Mesendoderm (in vitro differentiated cells): ENCODE measurements around the gene SMAP2.

ENCODE experiments used
- DNase-seq: peaks from one replicate; pipeline ENCODE4 v3.0.0; 2013
- H2AK5ac ChIP-seq: 2 replicates; pipeline ENCODE4 v1.6.1; 2013; ENCODE audit warnings: low read length, inconsistent platforms
- H2BK120ac ChIP-seq: 2 replicates; pipeline ENCODE4 v1.6.1; 2013; ENCODE audit warnings: low read depth, mild to moderate bottlenecking, low read length, moderate library complexity, mixed read lengths
- H2BK15ac ChIP-seq: replicated peaks from 2 replicates; pipeline ENCODE4 v1.6.1; 2013; ENCODE audit warnings: low read depth, mild to moderate bottlenecking, moderate library complexity
- H2BK5ac ChIP-seq: 2 replicates; pipeline ENCODE4 v1.6.1; 2013; ENCODE audit warnings: low read length, inconsistent platforms
- H3K18ac ChIP-seq: 2 replicates; pipeline ENCODE4 v1.6.1; 2013; ENCODE audit warnings: mild to moderate bottlenecking, low read length, mixed read lengths
- H3K23ac ChIP-seq: one replicate; pipeline ENCODE4 v1.6.1; 2013; ENCODE audit warnings: low read length
- H3K27ac ChIP-seq: 2 replicates; pipeline ENCODE4 v1.5.1; 2013; ENCODE audit warnings: low read depth, mild to moderate bottlenecking, inconsistent platforms, low read length, moderate library complexity
- H3K27me3 ChIP-seq: 2 replicates; pipeline ENCODE4 v1.6.1; 2013; ENCODE audit warnings: low read length, control low read depth, mild to moderate bottlenecking, inconsistent platforms; ENCODE audit not compliant: insufficient read depth, poor library complexity
- H3K36me3 ChIP-seq: 2 replicates; pipeline ENCODE4 v1.6.1; 2013; ENCODE audit warnings: low read length, inconsistent platforms; ENCODE audit not compliant: control insufficient read depth, insufficient read depth
- H3K4ac ChIP-seq: one replicate; pipeline ENCODE4 v1.6.1; 2013; ENCODE audit warnings: low read depth, mild to moderate bottlenecking, low read length, moderate library complexity
- H3K4me1 ChIP-seq: 2 replicates; pipeline ENCODE4 v1.6.1; 2013; ENCODE audit warnings: low read depth, low read length, inconsistent platforms; ENCODE audit not compliant: control insufficient read depth
- H3K4me2 ChIP-seq: 2 replicates; pipeline ENCODE4 v1.6.1; 2013; ENCODE audit warnings: low read length
- H3K4me3 ChIP-seq: 2 replicates; pipeline ENCODE4 v1.5.1; 2013; ENCODE audit warnings: mild to moderate bottlenecking, low read length
- H3K56ac ChIP-seq: one replicate; pipeline ENCODE4 v1.6.1; 2013; ENCODE audit warnings: low read length
- H3K79me1 ChIP-seq: 2 replicates; pipeline ENCODE4 v1.6.1; 2013; ENCODE audit warnings: low read length, inconsistent platforms
- H3K79me2 ChIP-seq: 2 replicates; pipeline ENCODE4 v1.6.1; 2013; ENCODE audit warnings: mild to moderate bottlenecking, low read length; ENCODE audit not compliant: control insufficient read depth, insufficient read depth
- H3K9ac ChIP-seq: 2 replicates; pipeline ENCODE4 v1.6.1; 2013; ENCODE audit warnings: low read length, inconsistent platforms
- H4K5ac ChIP-seq: one replicate; pipeline ENCODE4 v1.6.1; 2013; ENCODE audit warnings: low read length
- H4K8ac ChIP-seq: one replicate; pipeline ENCODE4 v1.6.1; 2013; ENCODE audit warnings: low read depth, mild to moderate bottlenecking, control low read depth, low read length, moderate library complexity
- WGBS: extraction: QIAGEN DNeasy Blood & Tissue Kit; methylation state at CpG from one replicate; pipeline ENCODE4 v1.1.7; 2013; ENCODE audit warnings: low lambda C conversion rate, missing lambda C conversion rate; ENCODE audit not compliant: insufficient coverage; ENCODE audit errors: extremely low coverage; 5-methylcytosine and 5-hydroxymethylcytosine counted together

The SMAP2 gene

DNA sequence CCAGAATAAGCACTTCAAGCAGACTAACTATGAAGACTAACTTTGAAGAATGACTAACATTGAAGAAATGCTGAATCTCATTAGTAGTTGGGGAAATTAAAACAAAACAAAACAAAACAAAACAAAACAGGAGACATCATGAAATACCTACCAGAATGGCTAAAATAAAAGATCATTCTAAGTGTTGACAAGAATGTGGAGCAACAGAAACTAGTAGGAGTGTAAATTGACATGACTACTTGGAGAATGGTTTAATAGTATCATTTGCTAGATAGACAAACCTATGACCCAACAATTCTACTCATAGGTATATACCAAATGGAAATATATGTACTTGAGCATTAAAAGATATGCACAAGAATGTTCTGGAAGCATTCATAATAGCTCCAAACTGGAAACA is 57.9 kb downstream of the SMAP2 start:
- no peaks in the 10 kb centered on the region for H3K36me3 ChIP-seq
- no peaks in the 10 kb centered on the region for H3K79me2 ChIP-seq
- no peak overlapping the region for H3K56ac ChIP-seq
- H3K9ac ChIP-seq, result no peak overlapping the region
- H3K27ac ChIP-seq, result no peak overlapping the region
- H2BK15ac ChIP-seq, result no peak overlapping the region
- no peak overlapping the region for H3K4ac ChIP-seq
- no peaks in the 10 kb centered on the region for H3K79me1 ChIP-seq
- H3K27me3 ChIP-seq, result no peaks in the 10 kb centered on the region
- no peak overlapping the region for H3K4me3 ChIP-seq
- DNase-seq, result no peak
- H4K8ac ChIP-seq, result no peak overlapping the region
- no peak overlapping the region for H2BK5ac ChIP-seq
- no peaks in the 10 kb centered on the region for H3K4me1 ChIP-seq
- no peak overlapping the region for H3K18ac ChIP-seq
- H2BK120ac ChIP-seq, result no peak overlapping the region
- no peak overlapping the region for H2AK5ac ChIP-seq
- H3K4me2 ChIP-seq, result no peak overlapping the region
- no peak overlapping the region for H4K5ac ChIP-seq
- no peak overlapping the region for H3K23ac ChIP-seq

DNA sequence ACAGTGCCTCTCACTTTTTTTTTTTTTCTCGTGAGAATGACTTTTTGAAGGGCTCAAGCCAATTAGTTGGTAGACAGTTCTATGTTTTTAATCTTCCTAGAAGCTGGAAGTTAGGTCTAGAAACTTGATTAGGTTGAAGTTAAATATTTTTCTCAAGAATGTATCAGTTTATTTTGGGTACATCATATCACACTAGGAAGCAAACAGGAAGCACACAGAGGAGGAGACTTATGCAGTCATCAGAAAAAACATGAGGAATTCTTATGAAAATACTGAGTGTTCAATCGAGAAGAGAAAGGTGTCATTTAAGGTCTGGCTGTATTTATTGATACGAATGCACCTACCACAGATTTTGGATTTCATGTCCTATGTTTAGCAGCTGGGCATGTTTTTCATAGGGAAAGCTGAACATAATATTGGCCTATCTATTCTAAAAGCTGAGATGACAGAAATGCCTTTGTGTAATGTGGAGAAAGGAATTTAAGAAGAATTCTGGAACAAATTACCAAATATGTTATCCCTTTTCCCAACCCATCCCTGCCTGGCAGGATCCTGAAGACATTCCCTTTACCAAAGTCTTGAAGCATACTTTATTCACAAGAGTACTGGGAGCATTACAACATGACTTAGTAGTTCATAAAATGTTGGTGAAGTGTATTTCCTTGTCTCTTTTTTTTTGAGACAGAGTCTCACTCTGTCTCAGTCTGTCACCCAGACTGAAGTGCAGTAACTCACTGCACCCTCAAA is 59.3 kb downstream of the SMAP2 start:
- H2BK15ac ChIP-seq, result no peak overlapping the region
- no peak overlapping the region for H2BK120ac ChIP-seq
- no peak overlapping the region for H3K27ac ChIP-seq
- no peak overlapping the region for H3K9ac ChIP-seq
- H3K79me2 ChIP-seq, result no peaks in the 10 kb centered on the region
- H3K79me1 ChIP-seq, result no peaks in the 10 kb centered on the region
- no peaks in the 10 kb centered on the region for H3K27me3 ChIP-seq
- no peak overlapping the region for H2AK5ac ChIP-seq
- no peak overlapping the region for H4K5ac ChIP-seq
- no peak overlapping the region for H3K4me2 ChIP-seq
- no peak overlapping the region for H2BK5ac ChIP-seq
- no peak overlapping the region for H4K8ac ChIP-seq
- H3K36me3 ChIP-seq, result no peaks in the 10 kb centered on the region
- DNase-seq, result no peak
- H3K23ac ChIP-seq, result no peak overlapping the region
- no CpG with 5 or more reads among the region's 3 CpGs for WGBS
- no peak overlapping the region for H3K56ac ChIP-seq
- no peak overlapping the region for H3K4me3 ChIP-seq
- no peak overlapping the region for H3K4ac ChIP-seq
- no peaks in the 10 kb centered on the region for H3K4me1 ChIP-seq
- no peak overlapping the region for H3K18ac ChIP-seq

DNA sequence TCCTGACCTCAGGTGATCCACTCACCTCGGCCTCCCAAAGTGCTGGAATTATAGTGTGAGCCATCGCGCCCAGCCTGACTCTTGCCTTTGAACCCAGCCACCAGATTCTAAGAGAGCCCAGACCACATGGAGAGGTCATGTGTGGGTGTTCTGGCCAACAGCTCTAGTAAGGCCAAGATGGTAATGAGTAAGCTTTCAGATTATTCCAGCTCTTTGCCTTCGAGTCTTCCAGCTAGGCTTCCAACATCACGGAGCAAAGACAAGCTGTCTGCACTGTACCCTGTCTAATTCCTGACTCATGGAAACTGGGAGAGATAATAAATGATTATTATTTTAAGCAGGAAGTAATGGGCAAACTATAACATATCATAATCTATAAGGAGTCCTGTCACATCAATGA is 61.9 kb downstream of the SMAP2 start:
- H4K8ac ChIP-seq, result no peak overlapping the region
- no CpG with 5 or more reads among the region's 5 CpGs for WGBS
- no peaks in the 10 kb centered on the region for H3K79me2 ChIP-seq
- H2BK5ac ChIP-seq, result no peak overlapping the region
- H3K4ac ChIP-seq, result no peak overlapping the region
- H3K56ac ChIP-seq, result no peak overlapping the region
- no peak overlapping the region for H2AK5ac ChIP-seq
- no peak overlapping the region for H4K5ac ChIP-seq
- H2BK15ac ChIP-seq, result no peak overlapping the region
- H3K23ac ChIP-seq, result no peak overlapping the region
- no peak overlapping the region for H3K4me2 ChIP-seq
- no peaks in the 10 kb centered on the region for H3K36me3 ChIP-seq
- H2BK120ac ChIP-seq, result no peak overlapping the region
- no peaks in the 10 kb centered on the region for H3K79me1 ChIP-seq
- H3K18ac ChIP-seq, result no peak overlapping the region
- H3K4me1 ChIP-seq, result no peaks in the 10 kb centered on the region
- DNase-seq, result no peak
- H3K27me3 ChIP-seq, result no peaks in the 10 kb centered on the region
- no peak overlapping the region for H3K9ac ChIP-seq
- H3K27ac ChIP-seq, result no peak overlapping the region
- no peak overlapping the region for H3K4me3 ChIP-seq

DNA sequence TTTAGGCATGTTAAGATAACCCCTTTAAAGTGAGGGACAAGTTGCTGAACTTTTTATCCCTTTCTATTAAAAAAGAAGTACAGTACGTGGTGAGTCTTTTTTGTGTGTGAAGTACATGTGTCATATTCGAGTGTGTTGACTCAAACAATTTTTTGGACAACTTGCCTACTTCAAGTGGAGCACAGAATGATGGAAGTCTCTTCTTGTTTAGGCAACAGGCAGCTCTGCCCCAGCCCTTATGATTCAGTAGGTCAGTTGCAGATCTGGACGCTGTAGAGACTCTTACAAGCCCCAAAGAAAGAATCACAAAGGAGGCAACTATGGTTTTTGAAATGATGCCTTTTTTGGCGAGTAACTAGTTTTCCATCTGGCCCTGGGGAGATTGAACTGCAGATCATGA is 62.3 kb downstream of the SMAP2 start:
- no peak overlapping the region for H3K4ac ChIP-seq
- H2BK5ac ChIP-seq, result no peak overlapping the region
- no peak overlapping the region for H3K9ac ChIP-seq
- no peaks in the 10 kb centered on the region for H3K27me3 ChIP-seq
- no peak overlapping the region for H2BK120ac ChIP-seq
- no peaks in the 10 kb centered on the region for H3K4me1 ChIP-seq
- no peak for DNase-seq
- H3K36me3 ChIP-seq, result no peaks in the 10 kb centered on the region
- H3K79me2 ChIP-seq, result no peaks in the 10 kb centered on the region
- H3K18ac ChIP-seq, result no peak overlapping the region
- no peak overlapping the region for H4K5ac ChIP-seq
- no peak overlapping the region for H2BK15ac ChIP-seq
- WGBS, result no CpG with 5 or more reads among the region's 4 CpGs
- no peak overlapping the region for H3K4me2 ChIP-seq
- H3K23ac ChIP-seq, result no peak overlapping the region
- H3K27ac ChIP-seq, result no peak overlapping the region
- no peak overlapping the region for H3K56ac ChIP-seq
- no peak overlapping the region for H3K4me3 ChIP-seq
- no peak overlapping the region for H2AK5ac ChIP-seq
- no peak overlapping the region for H4K8ac ChIP-seq
- no peaks in the 10 kb centered on the region for H3K79me1 ChIP-seq

DNA sequence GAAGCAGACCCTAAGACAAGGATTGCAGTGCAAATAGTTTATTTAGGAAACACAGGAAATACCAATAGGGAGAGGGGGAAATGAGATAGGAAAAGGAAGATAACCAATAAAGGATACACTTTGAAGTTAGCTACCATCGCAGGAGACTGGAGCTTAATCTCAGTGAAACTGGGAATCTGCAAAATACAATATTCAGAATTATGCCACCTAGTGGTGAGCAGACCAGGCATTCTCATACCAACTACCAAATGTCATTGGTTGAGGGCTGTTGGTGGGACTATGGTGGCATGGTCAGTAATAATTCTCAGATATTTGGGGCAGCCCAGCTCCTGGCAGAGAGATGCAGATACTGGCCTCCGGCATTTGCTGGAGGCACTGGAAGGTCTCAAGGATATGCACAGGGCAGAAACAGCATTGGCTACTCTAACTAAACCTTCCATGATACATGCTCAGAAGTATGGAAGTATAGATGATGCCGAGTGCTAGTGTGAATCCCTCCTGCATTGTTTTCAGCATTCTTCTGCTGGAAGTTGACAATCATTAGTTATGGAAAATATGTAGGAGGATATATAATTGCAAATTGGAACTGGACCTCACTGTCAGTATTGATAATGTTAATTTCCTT is 65.0 kb downstream of the SMAP2 start:
- no peak overlapping the region for H3K18ac ChIP-seq
- peak; percentile 37 for DNase-seq
- H4K8ac ChIP-seq, result no peak overlapping the region

DNA sequence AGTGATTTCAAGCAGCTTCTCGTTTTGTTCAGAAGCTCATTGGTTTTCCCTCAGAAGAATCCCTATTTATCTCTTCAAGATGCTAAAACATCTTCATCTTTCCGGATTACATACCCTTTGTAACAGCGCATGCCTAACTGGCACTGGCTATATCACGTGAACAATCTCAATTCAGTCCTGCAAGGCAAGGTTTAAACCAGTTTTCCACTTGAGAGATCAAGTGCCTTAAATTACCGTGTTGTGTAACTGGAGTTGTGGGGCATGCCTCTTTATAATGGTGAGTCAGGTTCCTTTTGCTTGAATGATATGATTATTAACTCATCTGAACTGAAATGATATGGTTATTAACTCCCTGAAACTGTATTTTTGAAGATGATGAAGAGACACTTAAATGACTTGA is 65.7 kb downstream of the SMAP2 start:
- no peak overlapping the region for H3K27ac ChIP-seq
- no peak overlapping the region for H3K4ac ChIP-seq
- H3K9ac ChIP-seq, result no peak overlapping the region
- H3K4me1 ChIP-seq, result no peaks in the 10 kb centered on the region
- no peak overlapping the region for H3K18ac ChIP-seq
- no peak overlapping the region for H3K4me3 ChIP-seq
- no peaks in the 10 kb centered on the region for H3K36me3 ChIP-seq
- no peaks in the 10 kb centered on the region for H3K79me2 ChIP-seq
- no peaks in the 10 kb centered on the region for H3K79me1 ChIP-seq
- no peak overlapping the region for H2BK15ac ChIP-seq
- no peak for DNase-seq
- H4K8ac ChIP-seq, result no peak overlapping the region
- H3K4me2 ChIP-seq, result no peak overlapping the region
- H3K23ac ChIP-seq, result no peak overlapping the region
- no peaks in the 10 kb centered on the region for H3K27me3 ChIP-seq
- no peak overlapping the region for H2BK120ac ChIP-seq
- H4K5ac ChIP-seq, result no peak overlapping the region
- no CpG with 5 or more reads among the region's 5 CpGs for WGBS
- H2AK5ac ChIP-seq, result no peak overlapping the region
- H3K56ac ChIP-seq, result no peak overlapping the region
- H2BK5ac ChIP-seq, result no peak overlapping the region

More for the DNA sequence above, 65.0 kb downstream of the SMAP2 start:
- no peaks in the 10 kb centered on the region for H3K36me3 ChIP-seq
- H2AK5ac ChIP-seq, result no peak overlapping the region
- no peak overlapping the region for H4K5ac ChIP-seq
- H3K4me3 ChIP-seq, result no peak overlapping the region
- H2BK5ac ChIP-seq, result no peak overlapping the region
- no peak overlapping the region for H2BK15ac ChIP-seq
- H3K9ac ChIP-seq, result no peak overlapping the region
- no peak overlapping the region for H3K27ac ChIP-seq
- H3K79me2 ChIP-seq, result no peaks in the 10 kb centered on the region
- H3K4ac ChIP-seq, result no peak overlapping the region
- H2BK120ac ChIP-seq, result no peak overlapping the region
- no peak overlapping the region for H3K23ac ChIP-seq
- no peaks in the 10 kb centered on the region for H3K4me1 ChIP-seq
- H3K79me1 ChIP-seq, result no peaks in the 10 kb centered on the region
- WGBS, result no CpG with 5 or more reads among the region's 3 CpGs
- no peaks in the 10 kb centered on the region for H3K27me3 ChIP-seq
- H3K4me2 ChIP-seq, result no peak overlapping the region
- no peak overlapping the region for H3K56ac ChIP-seq
